GM12878 (cell line): ENCODE data around the gene MBD5. TPM values are rescaled to one million over a fixed set of nuclear protein-coding genes. Genes with fewer than 3 reads are reported as not detected.

Experiments
- ATAC-seq: fragments of 200-7000 bp; cut with Tn5 transposase; 3 replicates; pipeline ENCODE4 v1.9.1; 2020; ENCODE audit warnings: mild to moderate bottlenecking, moderate library complexity
- BruUV-seq: library from RNA; stranded (reverse); fragments of 400-500 nt; replicated peaks from 2 replicates; lab custom pipeline; 2021; lab: Mats Ljungman, UMichigan
- CTCF ChIA-PET: fragments of 300-600 bp; sonication (Branson Sonifier 250); formaldehyde crosslinking; extraction: SDS; loops from one replicate; lab custom pipeline; 2021; ENCODE audit warnings: inconsistent platforms; lab: Yijun Ruan, JAX
- POLR2A ChIA-PET: fragments of 350-600 bp; formaldehyde crosslinking; extraction: SDS; loops from one replicate; lab custom pipeline; 2021; ENCODE audit warnings: inconsistent platforms; lab: Charles Lee
- RAD21 ChIA-PET: fragments of 300-600 bp; sonication (Branson Sonifier 250); formaldehyde crosslinking; loops from one replicate; lab custom pipeline; 2023; ENCODE audit warnings: antibody characterized with exemption; ENCODE audit not compliant: unreplicated experiment; lab: Charles Lee
- SMC1A ChIA-PET: fragments of 300-600 bp; sonication (Branson Sonifier 250); formaldehyde crosslinking; loops from one replicate; lab custom pipeline; 2023; ENCODE audit not compliant: unreplicated experiment, uncharacterized antibody; lab: Charles Lee
- DNase-seq: peaks from one replicate; pipeline ENCODE4 v3.0.0-alpha.2; 2011; ENCODE audit warnings: low read depth, low spot score
- FAIRE-seq: peaks from 3 replicates; lab custom pipeline; 2011; peaks lifted over from hg19 to GRCh38; lab: Jason Lieb, UNC
- H2AFZ ChIP-seq: 2 replicates; pipeline ENCODE4 v1.6.0; 2011; ENCODE audit warnings: low read depth, low read length, control low read depth; ENCODE audit not compliant: control insufficient read depth
- H3K27ac ChIP-seq: 2 replicates; pipeline ENCODE4 v1.5.1; 2011; ENCODE audit warnings: control low read depth; ENCODE audit not compliant: control insufficient read depth, insufficient read depth
- H3K27me3 ChIP-seq, 2 experiments: replicated peaks in 1 of 2; 2 replicates each; pipeline versions ENCODE4 v1.6.0 to v1.6.1; 2011; ENCODE audit warnings: low read length in 1 of 2; ENCODE audit not compliant: control insufficient read depth in 2 of 2, insufficient read depth in 2 of 2
- H3K36me3 ChIP-seq, 2 experiments: 2 replicates each; pipeline ENCODE4 v1.5.1; 2011; ENCODE audit warnings: low read length in 1 of 2; ENCODE audit not compliant: control insufficient read depth in 2 of 2, insufficient read depth in 2 of 2
- H3K4me1 ChIP-seq: 2 replicates; pipeline ENCODE4 v1.6.1; 2011; ENCODE audit warnings: mild to moderate bottlenecking, low read length, moderate library complexity, mixed read lengths; ENCODE audit not compliant: control insufficient read depth, insufficient read depth
- H3K4me2 ChIP-seq: 2 replicates; pipeline ENCODE4 v1.6.0; 2011; ENCODE audit warnings: control low read depth; ENCODE audit not compliant: control insufficient read depth, insufficient read depth
- H3K4me3 ChIP-seq: fragments of 200-600 bp; sonication (generic); 2 replicates; pipeline ENCODE4 v1.5.1; 2016
- H3K79me2 ChIP-seq: 2 replicates; pipeline ENCODE4 v1.6.0; 2011; ENCODE audit warnings: low read length; ENCODE audit not compliant: control insufficient read depth, insufficient read depth
- H3K9ac ChIP-seq: 2 replicates; pipeline ENCODE4 v1.8.0; 2011; ENCODE audit warnings: low read length, control low read depth, mixed read lengths; ENCODE audit not compliant: control insufficient read depth, insufficient read depth
- H3K9me3 ChIP-seq: replicated peaks from 3 replicates; pipeline ENCODE4 v1.5.1; 2011; ENCODE audit warnings: mild to moderate bottlenecking, low read length; ENCODE audit not compliant: control insufficient read depth, insufficient read depth
- H4K20me1 ChIP-seq: 2 replicates; pipeline ENCODE4 v1.6.0; 2011; ENCODE audit not compliant: control insufficient read depth, insufficient read depth
- ATF2 ChIP-seq: IDR thresholded peaks from 2 replicates; pipeline ENCODE4 v1.6.1; 2012; ENCODE audit warnings: low read length, inconsistent platforms
- BACH1 ChIP-seq: fragments of 450-650 bp; IDR thresholded peaks from 2 replicates; pipeline ENCODE4 v1.6.1; 2017; ENCODE audit warnings: mild to moderate bottlenecking, borderline replicate concordance
- BCL3 ChIP-seq: IDR thresholded peaks from 2 replicates; pipeline ENCODE4 v1.6.1; 2011; ENCODE audit warnings: borderline replicate concordance, low read depth, mild to moderate bottlenecking, moderate library complexity, low read length; ENCODE audit not compliant: insufficient read depth, poor library complexity, severe bottlenecking
- SMAD1 ChIP-seq: fragments of 450-650 bp; IDR thresholded peaks from 2 replicates; pipeline ENCODE4 v1.6.1; 2018; ENCODE audit warnings: mild to moderate bottlenecking, low read depth; ENCODE audit not compliant: partially characterized antibody
- SP1 ChIP-seq: IDR thresholded peaks from one replicate; pipeline ENCODE4 v1.6.1; 2011; ENCODE audit warnings: low read depth, low read length
- WGBS: methylation state at CpG from one replicate; pipeline ENCODE4 v1.1.6; 2016; ENCODE audit warnings: low lambda C conversion rate; ENCODE audit not compliant: insufficient replicate concordance, insufficient coverage; ENCODE audit errors: missing lambda C conversion rate; 5-methylcytosine and 5-hydroxymethylcytosine counted together
- in situ Hi-C: fragments of 300-500 bp; cut with MboI; formaldehyde crosslinking; loops from 9 replicates; pipeline ENCODE4 v1.14.3; 2018; ENCODE audit warnings: mixed read lengths
- intact Hi-C: fragments of 100-400 bp; cut with micrococcal nuclease; formaldehyde crosslinking; loops from one replicate; pipeline ENCODE4 v1.14.2; 2022; ENCODE audit not compliant: unreplicated experiment
- polyA plus RNA-seq, 11 experiments: library from polyadenylated mRNA; depleted of rRNA in 4 of 11; unstranded in 6 of 11; stranded (reverse) in 5 of 11; fragments of >200 nt; fragmentation: Nextera tagmentation in 4 of 11; fragmentation: Illumina TruSeq in 1 of 11; extraction: Ambion mirVana in 4 of 11; extraction: Trizol in 1 of 11; gene quantifications; 1 replicate in 1 of 11; 2 replicates in 10 of 11; pipeline versions ENCODE4 v1.2.1 to v1.2.3, GENCODE V29; 2011 to 2016; ENCODE audit warnings: inconsistent platforms in 2 of 11, missing spikeins in 2 of 11, low read depth in 1 of 11
- total RNA-seq, 4 experiments: library from RNA; depleted of rRNA in 3 of 4; stranded (reverse); fragments of >200 nt in 3 of 4; fragmentation: Illumina TruSeq in 1 of 4; extraction: Trizol in 1 of 4; gene quantifications; 2 replicates each; pipeline versions ENCODE4 v1.2.1 to v1.2.3, GENCODE V29; 2013 to 2021

MBD5 gene
- total and polyA plus RNA-seq, 10 of the 15 experiments (the other 5 are each of a cell fraction or from before 2014, with no cell fraction given), result 7.4 to 58.0 (median 21.2) TPM

GRCh38 chr2:148238561-148238960 is 217.7 kb downstream of the MBD5 start (continued):
- TF ChIP-seq ATF2, result no peak

- ChIA-PET RAD21 (no interaction called here), CTCF (no interaction called here), SMC1A (no interaction called here)
- Histone ChIP-seq H3K27me3 (no peaks in the 10 kb centered on the region), H2AFZ (no peak overlapping the region)
- TF ChIP-seq BACH1 (no peak), SP1 (no peak), BCL3 (no peak), SMAD1 (no peak)
- TF ChIP-seq, all 136 proteins: peak for 0
- ATAC-seq (no peak), FAIRE-seq (no peak), DNase-seq (no peak)
- BruUV-seq, result no TSS peak
- intact Hi-C loops (no loop called here), in situ Hi-C loops (no loop called here)
- no peak overlapping the region for H3K4me3 ChIP-seq
- no peaks in the 10 kb centered on the region for H3K4me1 ChIP-seq
- H4K20me1 ChIP-seq, result no peaks in the 10 kb centered on the region
- H3K9me3 ChIP-seq, result peaks cover 2% of the 10 kb centered on the region; the same call in 1 of the 3 replicates
- 0 out of 4 replicates have a peak, but pooled peaks cover 0 to 3% of the 10 kb centered on the region in 2 experiments for H3K36me3 ChIP-seq
- H3K79me2 ChIP-seq, result no peaks in the 10 kb centered on the region
- H3K9ac ChIP-seq, result no peak overlapping the region
- H3K27ac ChIP-seq, result no peak overlapping the region
- POLR2A ChIA-PET, result no interaction called here
- WGBS, result 91% methylated on average over 1 of the region's 1 CpG
- H3K4me2 ChIP-seq, result no peak overlapping the region
These were observed 219.9 kb downstream of the MBD5 start for GRCh38 chr2:148240838-148241237.
